ENCODE results near the gene FLYWCH1.
"Not testable (repeated sequence)": the region's sequence is repeated elsewhere in the genome, so short reads cannot be mapped to it uniquely, and the experiment has no call there.

FLYWCH1 gene

GRCh38 chr16:2910441-2910969, 1.2 kb upstream of the FLYWCH1 start:
- H3K36me3 Mint-ChIP-seq (ENCODE audit: low read depth): peaks cover 4% of the 10 kb centered on the region
- peak overlapping the region; percentile 84 for H3K4me3 Mint-ChIP-seq
- H3K27me3 Mint-ChIP-seq: no peaks in the 10 kb centered on the region
- H3K27ac Mint-ChIP-seq: no peak overlapping the region
- H3K9me3 Mint-ChIP-seq: no peaks in the 10 kb centered on the region
- peaks cover 44% of the 10 kb centered on the region for H3K4me1 Mint-ChIP-seq (ENCODE audit: low read depth)

DNA sequence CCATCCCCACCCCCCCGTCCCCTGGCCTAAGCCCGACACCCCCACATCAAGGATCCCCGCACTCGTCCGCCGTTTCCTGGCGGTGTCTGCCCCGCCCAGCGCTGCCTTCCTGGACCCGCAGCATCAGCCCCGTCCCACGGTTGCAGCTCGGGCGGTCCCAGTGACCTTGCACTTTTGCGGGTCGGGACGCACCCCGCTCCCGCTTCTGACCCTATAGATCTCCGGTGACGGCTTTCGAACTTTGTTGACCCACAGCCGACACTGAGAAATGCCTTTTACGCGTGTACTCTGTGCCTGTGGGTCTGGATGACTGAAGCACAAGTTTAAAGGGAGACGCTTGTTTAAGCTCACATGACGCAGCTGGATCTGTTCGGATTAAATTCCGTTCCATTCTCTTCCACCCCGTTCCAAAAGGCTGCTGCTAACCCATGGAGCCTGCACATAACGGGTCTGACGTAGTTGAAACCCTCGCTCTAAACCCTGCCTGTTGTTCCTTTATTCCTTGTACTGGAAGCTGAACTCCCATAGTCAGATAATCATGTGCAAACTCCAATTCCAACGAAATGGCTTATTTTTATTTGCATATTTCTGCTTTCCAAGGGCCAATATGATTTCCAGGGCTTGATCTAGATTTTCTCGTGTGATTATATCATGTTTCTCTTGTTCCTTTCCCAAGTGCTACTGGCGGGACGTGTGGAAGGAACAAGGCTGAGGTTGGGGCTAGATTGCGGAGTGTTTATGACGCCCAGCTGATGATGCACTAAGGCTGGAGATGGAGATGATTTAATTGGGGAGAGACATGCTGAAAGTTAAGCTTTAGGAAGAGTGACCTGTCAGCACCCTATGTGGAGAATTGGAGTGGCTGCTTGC, 834 bp downstream of the FLYWCH1 start:
- peaks cover 4% of the 10 kb centered on the region for H3K36me3 Mint-ChIP-seq (ENCODE audit: low read depth)
- H3K4me1 Mint-ChIP-seq (ENCODE audit: low read depth): peaks cover 30% of the 10 kb centered on the region
- H3K27ac Mint-ChIP-seq: peak overlapping the region; percentile 95
- H3K4me3 Mint-ChIP-seq: peak overlapping the region; percentile 95
- H3K9me3 Mint-ChIP-seq: no peaks in the 10 kb centered on the region
- no peaks in the 10 kb centered on the region for H3K27me3 Mint-ChIP-seq

- H3K36me3 Mint-ChIP-seq (ENCODE audit: low read depth): peaks cover 4% of the 10 kb centered on the region
- no peaks in the 10 kb centered on the region for H3K9me3 Mint-ChIP-seq
- no peaks in the 10 kb centered on the region for H3K27me3 Mint-ChIP-seq
- peaks cover 29% of the 10 kb centered on the region for H3K4me1 Mint-ChIP-seq (ENCODE audit: low read depth)
- peak overlapping the region; percentile 95 for H3K4me3 Mint-ChIP-seq
- H3K27ac Mint-ChIP-seq: no peak overlapping the region
These were observed 1.9 kb downstream of the FLYWCH1 start for GRCh38 chr16:2913603-2914002.

- Mint-ChIP-seq H3K4me1 (ENCODE audit: low read depth) (peaks cover 29% of the 10 kb centered on the region), H3K27ac (no peak overlapping the region)
These were observed 2.5 kb downstream of the FLYWCH1 start for GRCh38 chr16:2914233-2914632.

GRCh38 chr16:2915196-2915929, 3.6 kb downstream of the FLYWCH1 start:
- Mint-ChIP-seq H3K9me3 (no peaks in the 10 kb centered on the region), H3K27me3 (no peaks in the 10 kb centered on the region), H3K4me1 (ENCODE audit: low read depth) (peaks cover 33% of the 10 kb centered on the region), H3K36me3 (ENCODE audit: low read depth) (peaks cover 10% of the 10 kb centered on the region), H3K4me3 (no peak overlapping the region), H3K27ac (no peak overlapping the region)

More at GRCh38 chr16:2914233-2914632, 2.5 kb downstream of the FLYWCH1 start:
- no peaks in the 10 kb centered on the region for H3K27me3 Mint-ChIP-seq
- peaks cover 4% of the 10 kb centered on the region for H3K36me3 Mint-ChIP-seq (ENCODE audit: low read depth)
- H3K4me3 Mint-ChIP-seq: no peak overlapping the region
- no peaks in the 10 kb centered on the region for H3K9me3 Mint-ChIP-seq

DNA sequence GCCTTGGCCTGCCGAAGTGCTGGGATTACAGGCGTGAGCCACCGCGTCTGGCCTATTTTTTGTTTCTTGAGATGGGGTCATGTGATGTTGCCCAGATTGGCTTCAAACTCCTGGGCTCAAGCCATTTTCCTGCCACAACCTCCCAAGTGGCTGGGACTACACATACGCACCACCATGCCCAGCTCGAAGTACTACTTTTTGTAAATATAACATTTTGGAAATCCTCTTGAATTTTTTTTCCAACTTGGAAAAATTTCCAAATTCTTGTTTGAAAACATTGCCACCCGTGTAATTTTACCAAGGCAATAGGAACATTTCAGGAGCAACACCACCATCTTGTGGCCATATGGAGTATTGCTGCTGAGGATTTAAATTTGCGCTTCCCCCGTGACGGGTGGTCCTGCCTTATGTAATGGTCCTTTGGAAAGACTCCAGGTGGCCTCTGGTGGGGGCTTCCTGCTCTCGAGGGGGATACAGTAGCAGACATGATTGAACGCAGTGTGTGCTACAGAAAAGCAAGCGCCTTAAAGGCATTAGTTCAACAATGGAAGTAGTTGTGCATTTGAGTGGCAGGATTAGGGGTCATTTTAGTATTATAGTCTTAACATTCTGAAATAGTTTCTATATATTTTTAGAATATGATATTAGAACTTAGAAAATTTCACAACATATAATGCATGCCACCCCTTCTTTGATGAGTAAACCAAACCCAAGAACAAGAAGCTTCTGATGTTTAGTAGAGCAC, 8.0 kb downstream of the FLYWCH1 start:
- Mint-ChIP-seq H3K27ac (no peak overlapping the region), H3K4me1 (ENCODE audit: low read depth) (peaks cover 11% of the 10 kb centered on the region), H3K4me3 (no peak overlapping the region), H3K9me3 (no peaks in the 10 kb centered on the region), H3K27me3 (no peaks in the 10 kb centered on the region), H3K36me3 (ENCODE audit: low read depth) (peaks cover 11% of the 10 kb centered on the region)

GRCh38 chr16:2923481-2923880, 11.8 kb downstream of the FLYWCH1 start:
- Mint-ChIP-seq H3K27me3 (no peaks in the 10 kb centered on the region), H3K9me3 (no peaks in the 10 kb centered on the region), H3K4me1 (ENCODE audit: low read depth) (peaks cover 17% of the 10 kb centered on the region), H3K27ac (no peak overlapping the region), H3K4me3 (no peak overlapping the region), H3K36me3 (ENCODE audit: low read depth) (peaks cover 11% of the 10 kb centered on the region)

GRCh38 chr16:2924901-2925755, 13.4 kb downstream of the FLYWCH1 start:
- peaks cover 5% of the 10 kb centered on the region for H3K36me3 Mint-ChIP-seq (ENCODE audit: low read depth)
- H3K9me3 Mint-ChIP-seq: no peaks in the 10 kb centered on the region
- H3K4me1 Mint-ChIP-seq (ENCODE audit: low read depth): peaks cover 13% of the 10 kb centered on the region
- H3K27me3 Mint-ChIP-seq: no peaks in the 10 kb centered on the region
- H3K4me3 Mint-ChIP-seq: no peak overlapping the region
- H3K27ac Mint-ChIP-seq: no peak overlapping the region

DNA sequence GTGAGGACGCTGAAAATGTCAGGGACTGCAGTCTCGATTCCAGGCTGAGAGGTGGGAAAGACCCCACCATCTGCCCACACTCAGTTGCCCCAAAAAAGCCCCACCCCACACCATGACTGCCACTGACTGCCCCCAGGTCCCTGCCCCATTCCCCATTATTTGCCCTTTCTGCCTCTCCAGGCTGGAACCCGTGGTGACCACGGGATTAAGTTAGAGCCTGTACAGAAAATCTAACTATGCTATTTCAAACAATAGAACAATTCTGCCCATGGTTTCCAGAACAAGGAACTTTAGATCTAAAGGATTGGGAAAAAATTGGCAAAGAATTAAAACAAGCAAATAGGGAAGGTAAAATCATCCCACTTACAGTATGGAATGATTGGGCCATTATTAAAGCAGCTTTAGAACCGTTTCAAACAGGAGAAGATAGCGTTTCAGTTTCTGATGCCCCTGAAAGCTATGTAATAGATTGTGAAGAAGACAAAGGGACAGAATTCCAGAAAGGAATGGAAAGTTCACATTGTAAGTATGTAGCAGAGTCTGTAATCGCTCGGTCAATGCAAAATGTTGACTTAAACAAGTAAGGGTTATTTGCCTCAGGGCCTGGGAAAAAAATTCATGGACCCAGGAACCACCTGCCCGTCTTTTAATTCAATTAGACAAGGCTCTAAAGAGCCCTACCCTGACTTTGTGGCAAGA, 14.4 kb downstream of the FLYWCH1 start:
- no peak overlapping the region for H3K27ac Mint-ChIP-seq
- H3K9me3 Mint-ChIP-seq: no peaks in the 10 kb centered on the region
- peaks cover 5% of the 10 kb centered on the region for H3K36me3 Mint-ChIP-seq (ENCODE audit: low read depth)
- no peaks in the 10 kb centered on the region for H3K27me3 Mint-ChIP-seq
- H3K4me3 Mint-ChIP-seq: no peak overlapping the region
- H3K4me1 Mint-ChIP-seq (ENCODE audit: low read depth): peaks cover 13% of the 10 kb centered on the region

- Mint-ChIP-seq H3K27ac (no peak overlapping the region), H3K4me1 (ENCODE audit: low read depth) (peaks cover 13% of the 10 kb centered on the region), H3K27me3 (no peaks in the 10 kb centered on the region), H3K36me3 (ENCODE audit: low read depth) (peaks cover 5% of the 10 kb centered on the region), H3K4me3 (no peak overlapping the region), H3K9me3 (no peaks in the 10 kb centered on the region)
These were observed 14.9 kb downstream of the FLYWCH1 start for GRCh38 chr16:2926650-2926999.

DNA sequence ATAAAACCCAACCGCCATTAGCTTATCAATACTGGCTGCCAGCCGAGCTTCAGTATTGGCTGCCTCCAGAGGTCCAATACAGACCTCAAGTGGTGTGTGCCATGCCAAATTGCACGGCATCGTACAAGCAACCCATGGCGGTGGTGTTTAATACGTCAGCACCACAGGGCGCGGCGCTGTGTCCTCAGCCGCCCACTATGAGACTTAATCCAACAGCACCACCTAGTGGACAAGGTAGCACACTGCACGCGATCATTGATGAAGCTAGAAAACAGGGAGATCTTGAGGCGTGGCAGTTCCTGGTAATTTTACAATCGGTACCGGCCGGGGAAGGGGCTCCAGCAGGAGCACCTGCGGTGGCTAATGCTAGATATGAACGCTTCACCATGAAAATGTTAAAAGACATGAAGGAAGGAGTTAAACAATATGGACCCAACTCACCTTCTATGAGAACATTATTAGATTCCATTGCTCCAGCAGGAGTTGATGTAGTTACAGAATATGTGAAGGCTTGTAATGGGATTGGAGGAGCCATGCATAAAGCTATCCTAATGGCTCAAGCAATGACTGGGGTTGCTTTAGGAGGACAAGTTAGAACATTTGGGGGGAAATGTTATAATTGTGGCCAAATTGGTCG, 15.4 kb downstream of the FLYWCH1 start:
- peaks cover 5% of the 10 kb centered on the region for H3K36me3 Mint-ChIP-seq (ENCODE audit: low read depth)
- no peak overlapping the region for H3K4me3 Mint-ChIP-seq
- H3K4me1 Mint-ChIP-seq (ENCODE audit: low read depth): peaks cover 13% of the 10 kb centered on the region
- H3K27ac Mint-ChIP-seq: no peak overlapping the region
- H3K27me3 Mint-ChIP-seq: no peaks in the 10 kb centered on the region
- no peaks in the 10 kb centered on the region for H3K9me3 Mint-ChIP-seq

- not testable (repeated sequence) for H3K4me3 Mint-ChIP-seq; H3K36me3 Mint-ChIP-seq (ENCODE audit: low read depth); H3K27me3 Mint-ChIP-seq; H3K9me3 Mint-ChIP-seq; H3K27ac Mint-ChIP-seq
- H3K4me1 Mint-ChIP-seq (ENCODE audit: low read depth): peaks cover 13% of the 10 kb centered on the region
These were observed 16.4 kb downstream of the FLYWCH1 start for GRCh38 chr16:2928151-2928550.

DNA sequence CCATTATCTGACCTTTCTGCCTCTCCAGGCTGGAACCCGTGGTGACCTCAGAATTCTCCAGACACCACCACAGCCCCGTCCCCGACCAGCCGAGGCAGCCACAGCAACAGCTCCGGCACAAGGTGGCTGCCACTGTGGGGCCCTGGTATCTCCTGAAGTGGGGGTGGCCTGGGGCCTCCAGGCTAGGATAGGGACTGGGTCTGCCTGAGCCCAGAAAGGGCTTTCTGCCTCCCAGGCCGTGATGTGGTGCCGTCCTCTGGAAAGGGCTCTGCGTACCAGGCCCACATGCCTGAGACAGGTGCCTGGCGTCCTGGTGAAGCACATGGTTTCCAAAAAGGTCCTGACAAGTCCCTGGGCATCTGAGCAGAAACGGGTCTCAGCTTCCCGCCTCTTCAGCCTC, 17.1 kb downstream of the FLYWCH1 start:
- Mint-ChIP-seq H3K9me3 (no peaks in the 10 kb centered on the region), H3K27ac (no peak overlapping the region), H3K36me3 (ENCODE audit: low read depth) (no peaks in the 10 kb centered on the region), H3K4me3 (no peak overlapping the region), H3K4me1 (ENCODE audit: low read depth) (peaks cover 13% of the 10 kb centered on the region), H3K27me3 (no peaks in the 10 kb centered on the region)
